ENCODE results near the gene NSDHL.

Gene NSDHL

GRCh38 chrX:152917656-152918579 is 87.1 kb downstream of the NSDHL start:
- no peak for DNase-seq

GRCh38 chrX:152918707-152919106 is 87.8 kb downstream of the NSDHL start:
- DNase-seq = no peak

All from SHP77 treated with DMSO at 0.1 percent for 48 hours (cell line).